A549 (cell line): Measurements from ENCODE around the gene NCAPG. TPM values are rescaled to one million over a fixed set of nuclear protein-coding genes. Genes with fewer than 3 reads are reported as not detected.

ENCODE experiments used
- ATAC-seq, 2 experiments: fragments of 200-7000 bp in 1 of 2; fragments of >200 bp in 1 of 2; cut with Nextera tagmentation in 1 of 2; cut with Tn5 transposase in 1 of 2; 3 replicates each; pipeline versions ENCODE4 v1.8.0 to v1.9.1; 2018 to 2020; ENCODE audit warnings: mild to moderate bottlenecking in 1 of 2, moderate library complexity in 1 of 2
- CTCF ChIA-PET: fragments of 300-600 bp; sonication (Branson Sonifier 250); formaldehyde crosslinking; extraction: SDS; loops from one replicate; lab custom pipeline; 2021; ENCODE audit warnings: antibody characterized with exemption, inconsistent platforms; lab: Yijun Ruan, JAX
- POLR2A ChIA-PET: fragments of 350-600 bp; formaldehyde crosslinking; extraction: SDS; loops from one replicate; lab custom pipeline; 2021; ENCODE audit warnings: antibody characterized with exemption, inconsistent platforms; lab: Yijun Ruan, JAX
- DNase-seq, 2 experiments: peaks; one replicate each; pipeline versions ENCODE4 v3.0.0 to v3.0.0-alpha.2; 2011 to 2016; ENCODE audit warnings: low read depth in 1 of 2, low spot score in 1 of 2
- FAIRE-seq: peaks from 2 replicates; lab custom pipeline; 2011; peaks lifted over from hg19 to GRCh38; lab: Jason Lieb, UNC
- H3K27ac ChIP-seq, 2 experiments: fragments of >200 bp; sonication (Bioruptor Twin); formaldehyde crosslinking; 3 replicates each; pipeline ENCODE4 v1.5.1; 2016 to 2017
- H3K4me1 ChIP-seq: fragments of >200 bp; sonication (Bioruptor Twin); formaldehyde crosslinking; 3 replicates; pipeline ENCODE4 v1.6.1; 2016
- H3K4me2 ChIP-seq: fragments of >200 bp; sonication (Bioruptor Twin); formaldehyde crosslinking; 3 replicates; pipeline ENCODE4 v1.6.1; 2016
- H3K4me3 ChIP-seq: fragments of >200 bp; sonication (Bioruptor Twin); formaldehyde crosslinking; 3 replicates; pipeline ENCODE4 v1.5.1; 2016
- H3K9me3 ChIP-seq: fragments of >200 bp; sonication (Bioruptor Twin); formaldehyde crosslinking; 3 replicates; pipeline ENCODE4 v1.6.1; 2016
- BHLHE40 ChIP-seq: IDR thresholded peaks from 2 replicates; pipeline ENCODE4 v1.6.1; 2012; ENCODE audit warnings: low read depth, low read length, inconsistent platforms
- CBX8 ChIP-seq: fragments of 200-600 bp; sonication (generic); IDR thresholded peaks from 2 replicates; pipeline ENCODE4 v1.6.1; 2016
- EHF ChIP-seq: fragments of 250-450 bp; sonication (Bioruptor Pico); IDR thresholded peaks from 2 replicates; pipeline ENCODE4 v1.5.0; 2020; ENCODE audit warnings: mild to moderate bottlenecking
- ESRRA ChIP-seq: fragments of 150-350 bp; IDR thresholded peaks from 2 replicates; pipeline ENCODE4 v1.6.1; 2014; ENCODE audit warnings: mild to moderate bottlenecking, low read length, borderline replicate concordance
- GATA3 ChIP-seq: IDR thresholded peaks from 2 replicates; pipeline ENCODE4 v1.6.1; 2012; ENCODE audit warnings: borderline replicate concordance
- HEYL ChIP-seq: fragments of 250-450 bp; sonication (Bioruptor Pico); IDR thresholded peaks from 2 replicates; pipeline ENCODE4 v1.8.0; 2021; ENCODE audit warnings: mild to moderate bottlenecking, moderate library complexity
- HOXA7 ChIP-seq: fragments of 250-450 bp; sonication (Bioruptor Pico); IDR thresholded peaks from 2 replicates; pipeline ENCODE4 v1.5.0; 2020; ENCODE audit warnings: mild to moderate bottlenecking, moderate library complexity
- KDM1A ChIP-seq: fragments of 200-600 bp; sonication (generic); IDR thresholded peaks from 2 replicates; pipeline ENCODE4 v1.6.1; 2016; ENCODE audit warnings: low read depth, mild to moderate bottlenecking
- MAFK ChIP-seq: fragments of 450-650 bp; IDR thresholded peaks from 2 replicates; pipeline ENCODE4 v1.6.1; 2014; ENCODE audit not compliant: partially characterized antibody
- MAZ ChIP-seq: fragments of 150-350 bp; IDR thresholded peaks from 2 replicates; pipeline ENCODE4 v1.6.1; 2014; ENCODE audit warnings: antibody characterized with exemption, low read depth, low read length, borderline replicate concordance
- NPAS2 ChIP-seq: fragments of 250-450 bp; sonication (Bioruptor Pico); IDR thresholded peaks from 2 replicates; pipeline ENCODE4 v1.8.0; 2022; ENCODE audit warnings: mild to moderate bottlenecking, moderate library complexity, borderline replicate concordance
- NR3C1 ChIP-seq: fragments of >200 bp; sonication (Bioruptor Twin); formaldehyde crosslinking; IDR thresholded peaks from 3 replicates; pipeline ENCODE4 v1.6.1; 2017
- RAD21 ChIP-seq, 2 experiments: fragments of >200 bp in 1 of 2; sonication (Bioruptor Twin) in 1 of 2; formaldehyde crosslinking in 1 of 2; IDR thresholded peaks in 1 of 2; conservative IDR thresholded peaks in 1 of 2; 2 replicates in 1 of 2; 3 replicates in 1 of 2; pipeline ENCODE4 v1.6.1; 2012 to 2018; ENCODE audit warnings: inconsistent platforms in 1 of 2
- RNF2 ChIP-seq: fragments of 200-600 bp; sonication (generic); IDR thresholded peaks from 2 replicates; pipeline ENCODE4 v1.6.1; 2016; ENCODE audit warnings: low read depth, mild to moderate bottlenecking, antibody characterized with exemption, moderate library complexity, borderline replicate concordance
- SMC3 ChIP-seq: fragments of >200 bp; sonication (Bioruptor Twin); formaldehyde crosslinking; IDR thresholded peaks from 3 replicates; pipeline ENCODE4 v1.6.1; 2018; ENCODE audit warnings: inconsistent platforms
- SREBF2 ChIP-seq: fragments of 450-650 bp; IDR thresholded peaks from 2 replicates; pipeline ENCODE4 v1.6.1; 2014; ENCODE audit warnings: mild to moderate bottlenecking, moderate library complexity
- TFCP2L1 ChIP-seq: fragments of 250-450 bp; sonication (Bioruptor Pico); IDR thresholded peaks from 2 replicates; pipeline ENCODE4 v1.5.0; 2021; ENCODE audit warnings: mild to moderate bottlenecking
- ZC3H11A ChIP-seq: fragments of 450-650 bp; IDR thresholded peaks from 2 replicates; pipeline ENCODE4 v1.6.1; 2014; ENCODE audit warnings: antibody characterized with exemption, mild to moderate bottlenecking
- WGBS: methylation state at CpG from one replicate; pipeline ENCODE4 v1.1.6; 2017; ENCODE audit errors: missing lambda C conversion rate; 5-methylcytosine and 5-hydroxymethylcytosine counted together
- polyA plus RNA-seq, 4 experiments: library from polyadenylated mRNA; depleted of rRNA in 3 of 4; stranded (reverse); fragments of >200 nt; fragmentation: RNase III in 1 of 4; extraction: RNeasy Plus Mini Kit Qiagen cat#74134 plus additional on column Dnase treatment in 1 of 4; gene quantifications; 2 replicates in 3 of 4; 3 replicates in 1 of 4; pipeline ENCODE4 v1.2.3, GENCODE V29; 2011 to 2017
- TF ChIP-seq, protein P1 (sequence below): fragments of 250-450 bp; sonication (Bioruptor Pico); IDR thresholded peaks from 2 replicates; pipeline ENCODE4 v1.5.0; 2020; ENCODE audit warnings: low read depth, mild to moderate bottlenecking, moderate library complexity
- TF ChIP-seq, protein P2 (sequence below): fragments of 250-450 bp; sonication (Bioruptor Pico); IDR thresholded peaks from 2 replicates; pipeline ENCODE4 v1.5.0; 2021; ENCODE audit warnings: mild to moderate bottlenecking, moderate library complexity, borderline replicate concordance
- TF ChIP-seq, protein P3 (sequence below): fragments of 150-350 bp; IDR thresholded peaks from 2 replicates; pipeline ENCODE4 v1.6.1; 2014; ENCODE audit warnings: low read depth, mild to moderate bottlenecking, low read length
- TF ChIP-seq, protein P4 (sequence below): IDR thresholded peaks from 2 replicates; pipeline ENCODE4 v1.6.1; 2012; ENCODE audit warnings: low read depth, borderline replicate concordance
- TF ChIP-seq, protein P5 (sequence below): IDR thresholded peaks from 2 replicates; pipeline ENCODE4 v1.6.1; 2012

Gene NCAPG
- polyA plus RNA-seq, 2 of the 4 experiments (the other 2 are of a cell fraction), result 23.9 to 36.4 TPM

DNA sequence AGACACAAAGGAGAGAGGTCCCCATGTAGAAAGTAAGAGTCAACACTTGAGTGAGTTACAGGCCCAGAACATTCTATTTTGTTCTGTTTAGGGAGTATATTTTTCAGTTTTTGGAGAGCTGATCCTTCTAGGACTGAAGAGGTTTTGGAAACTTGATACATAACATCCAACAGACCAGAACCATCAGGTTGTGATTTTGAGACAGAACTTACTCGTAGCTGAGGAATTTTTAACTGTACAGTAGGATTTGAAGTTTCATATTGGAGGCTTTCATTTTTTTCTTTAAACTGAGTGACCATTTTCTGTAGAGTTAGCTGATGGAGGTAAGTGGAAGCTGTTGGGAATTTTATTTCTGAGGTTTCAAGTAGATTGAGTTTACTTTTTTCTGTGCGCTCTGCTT lies 73.3 kb downstream of the NCAPG start (continued):
- TF ChIP-seq, protein P1, sequence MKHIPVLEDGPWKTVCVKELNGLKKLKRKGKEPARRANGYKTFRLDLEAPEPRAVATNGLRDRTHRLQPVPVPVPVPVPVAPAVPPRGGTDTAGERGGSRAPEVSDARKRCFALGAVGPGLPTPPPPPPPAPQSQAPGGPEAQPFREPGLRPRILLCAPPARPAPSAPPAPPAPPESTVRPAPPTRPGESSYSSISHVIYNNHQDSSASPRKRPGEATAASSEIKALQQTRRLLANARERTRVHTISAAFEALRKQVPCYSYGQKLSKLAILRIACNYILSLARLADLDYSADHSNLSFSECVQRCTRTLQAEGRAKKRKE (CRISPR knock-in tag), result no peak
- TF ChIP-seq ZC3H11A (no peak), MAZ (no peak), RNF2 (no peak), GATA3 (no peak), BHLHE40 (no peak)
- TF ChIP-seq, protein P2, sequence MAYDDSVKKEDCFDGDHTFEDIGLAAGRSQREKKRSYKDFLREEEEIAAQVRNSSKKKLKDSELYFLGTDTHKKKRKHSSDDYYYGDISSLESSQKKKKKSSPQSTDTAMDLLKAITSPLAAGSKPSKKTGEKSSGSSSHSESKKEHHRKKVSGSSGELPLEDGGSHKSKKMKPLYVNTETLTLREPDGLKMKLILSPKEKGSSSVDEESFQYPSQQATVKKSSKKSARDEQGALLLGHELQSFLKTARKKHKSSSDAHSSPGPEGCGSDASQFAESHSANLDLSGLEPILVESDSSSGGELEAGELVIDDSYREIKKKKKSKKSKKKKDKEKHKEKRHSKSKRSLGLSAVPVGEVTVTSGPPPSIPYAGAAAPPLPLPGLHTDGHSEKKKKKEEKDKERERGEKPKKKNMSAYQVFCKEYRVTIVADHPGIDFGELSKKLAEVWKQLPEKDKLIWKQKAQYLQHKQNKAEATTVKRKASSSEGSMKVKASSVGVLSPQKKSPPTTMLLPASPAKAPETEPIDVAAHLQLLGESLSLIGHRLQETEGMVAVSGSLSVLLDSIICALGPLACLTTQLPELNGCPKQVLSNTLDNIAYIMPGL (CRISPR knock-in tag), result no peak
- TF ChIP-seq, all 56 proteins: peak for 0

DNA sequence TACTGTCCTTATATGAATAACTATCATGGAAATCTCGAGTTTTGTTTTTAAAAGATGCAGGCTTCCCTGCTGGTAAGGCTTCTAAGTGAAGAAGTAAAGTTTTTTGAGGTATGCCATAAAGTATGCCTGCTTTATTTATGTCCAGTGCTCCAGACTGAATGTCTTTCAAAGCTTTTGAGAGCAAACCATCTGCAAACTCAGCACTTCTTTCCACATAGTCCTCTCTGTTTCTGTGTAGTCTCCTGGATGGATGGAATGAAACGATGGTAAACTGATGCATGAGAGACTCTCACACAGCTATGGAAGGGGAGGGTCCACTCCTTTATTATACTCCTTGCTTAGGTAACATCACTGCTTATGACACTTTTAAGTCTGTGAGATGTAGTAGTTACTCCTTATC lies 73.7 kb downstream of the NCAPG start:
- Histone ChIP-seq H3K4me3 (no peak overlapping the region), H3K4me2 (no peak overlapping the region), H3K9me3 (no peaks in the 10 kb centered on the region), H3K4me1 (no peaks in the 10 kb centered on the region), H3K27ac (no peak overlapping the region)
- no peak for TF ChIP-seq NPAS2
- TF ChIP-seq, protein P2 (CRISPR knock-in tag), result no peak
- TF ChIP-seq KDM1A, result no peak
- TF ChIP-seq, protein P3, sequence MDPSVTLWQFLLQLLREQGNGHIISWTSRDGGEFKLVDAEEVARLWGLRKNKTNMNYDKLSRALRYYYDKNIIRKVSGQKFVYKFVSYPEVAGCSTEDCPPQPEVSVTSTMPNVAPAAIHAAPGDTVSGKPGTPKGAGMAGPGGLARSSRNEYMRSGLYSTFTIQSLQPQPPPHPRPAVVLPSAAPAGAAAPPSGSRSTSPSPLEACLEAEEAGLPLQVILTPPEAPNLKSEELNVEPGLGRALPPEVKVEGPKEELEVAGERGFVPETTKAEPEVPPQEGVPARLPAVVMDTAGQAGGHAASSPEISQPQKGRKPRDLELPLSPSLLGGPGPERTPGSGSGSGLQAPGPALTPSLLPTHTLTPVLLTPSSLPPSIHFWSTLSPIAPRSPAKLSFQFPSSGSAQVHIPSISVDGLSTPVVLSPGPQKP, result no peak
- no peak for TF ChIP-seq EHF (CRISPR knock-in tag)
- TF ChIP-seq SREBF2, result no peak
- ATAC-seq (no peak), DNase-seq (no peak), FAIRE-seq (no peak)
- 73% methylated on average over 2 of the region's 2 CpGs for WGBS
- POLR2A ChIA-PET, result no interaction called here
- CTCF ChIA-PET, result no interaction called here

DNA sequence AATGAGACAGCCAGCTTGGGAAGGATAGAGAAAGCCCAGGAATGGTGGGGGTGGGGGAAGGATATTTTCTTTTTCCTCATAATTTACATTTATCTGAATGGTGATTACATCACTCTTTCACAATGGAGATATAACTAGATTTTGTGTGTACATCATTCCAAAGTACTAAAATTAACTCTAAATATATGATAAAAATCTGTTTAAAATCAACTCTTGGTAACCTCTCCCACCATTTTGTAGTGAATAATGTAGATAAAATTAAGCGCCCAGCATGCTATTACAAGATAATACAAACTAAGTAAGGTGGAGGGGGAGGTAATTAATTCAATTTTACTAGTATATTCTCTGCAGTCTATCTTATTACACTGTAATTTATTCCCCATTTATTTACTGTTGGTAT lies 78.9 kb downstream of the NCAPG start:
- Histone ChIP-seq H3K9me3 (no peaks in the 10 kb centered on the region), H3K27ac (no peak overlapping the region), H3K4me3 (no peak overlapping the region), H3K4me2 (no peak overlapping the region), H3K4me1 (no peaks in the 10 kb centered on the region)
- ATAC-seq, result no peak
- no peak for FAIRE-seq
- ChIA-PET POLR2A (no interaction called here), CTCF (no interaction called here)
- WGBS, result 100% methylated on average over 1 of the region's 1 CpG
- DNase-seq, result no peak
- TF ChIP-seq RAD21 (conservative IDR thresholded peaks at IDR 0.05 in 1 of 2, IDR thresholded peaks at IDR 0.05 in 1 of 2) (no peak), CBX8 (no peak), NR3C1 (no peak), TFCP2L1 (no peak)

DNA sequence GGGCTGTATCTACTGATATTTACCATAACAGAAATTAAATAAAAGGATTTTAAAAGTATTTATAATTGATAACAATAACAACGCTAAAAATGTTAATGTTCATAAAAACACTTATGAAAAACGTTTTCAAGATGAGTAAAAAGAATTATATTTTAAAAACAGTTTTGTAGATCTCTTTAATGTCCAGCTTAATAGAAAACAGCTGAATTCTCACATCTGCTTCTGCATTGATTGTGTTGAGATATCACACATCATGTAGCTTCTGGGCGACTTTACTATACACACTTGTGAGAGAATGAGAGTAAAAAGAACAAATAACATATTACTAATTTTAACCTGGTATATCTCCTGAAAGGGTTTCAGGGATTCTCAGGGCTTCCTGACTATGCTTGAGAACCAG lies 83.6 kb downstream of the NCAPG start:
- no peak for FAIRE-seq
- WGBS, result 67% methylated on average over 3 of the region's 3 CpGs
- Histone ChIP-seq H3K4me2 (no peak overlapping the region), H3K4me1 (no peaks in the 10 kb centered on the region), H3K4me3 (no peak overlapping the region), H3K27ac (no peak overlapping the region), H3K9me3 (no peaks in the 10 kb centered on the region)
- no peak for DNase-seq
- ATAC-seq, result no peak
- ChIA-PET POLR2A (no interaction called here), CTCF (no interaction called here)
- TF ChIP-seq EHF (CRISPR knock-in tag) (no peak), SMC3 (no peak), ESRRA (no peak), MAFK (no peak), HEYL (CRISPR knock-in tag) (no peak), HOXA7 (CRISPR knock-in tag) (no peak), BHLHE40 (no peak)
- TF ChIP-seq, protein P2 (CRISPR knock-in tag), result no peak
- TF ChIP-seq, protein P4, sequence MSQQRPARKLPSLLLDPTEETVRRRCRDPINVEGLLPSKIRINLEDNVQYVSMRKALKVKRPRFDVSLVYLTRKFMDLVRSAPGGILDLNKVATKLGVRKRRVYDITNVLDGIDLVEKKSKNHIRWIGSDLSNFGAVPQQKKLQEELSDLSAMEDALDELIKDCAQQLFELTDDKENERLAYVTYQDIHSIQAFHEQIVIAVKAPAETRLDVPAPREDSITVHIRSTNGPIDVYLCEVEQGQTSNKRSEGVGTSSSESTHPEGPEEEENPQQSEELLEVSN, result no peak
- TF ChIP-seq, protein P5, sequence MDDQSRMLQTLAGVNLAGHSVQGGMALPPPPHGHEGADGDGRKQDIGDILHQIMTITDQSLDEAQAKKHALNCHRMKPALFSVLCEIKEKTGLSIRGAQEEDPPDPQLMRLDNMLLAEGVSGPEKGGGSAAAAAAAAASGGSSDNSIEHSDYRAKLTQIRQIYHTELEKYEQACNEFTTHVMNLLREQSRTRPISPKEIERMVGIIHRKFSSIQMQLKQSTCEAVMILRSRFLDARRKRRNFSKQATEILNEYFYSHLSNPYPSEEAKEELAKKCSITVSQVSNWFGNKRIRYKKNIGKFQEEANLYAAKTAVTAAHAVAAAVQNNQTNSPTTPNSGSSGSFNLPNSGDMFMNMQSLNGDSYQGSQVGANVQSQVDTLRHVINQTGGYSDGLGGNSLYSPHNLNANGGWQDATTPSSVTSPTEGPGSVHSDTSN, result no peak
